GM18873 (cell line): ENCODE data around the gene RHAG.
"Not testable (repeated sequence)": the region's sequence is repeated elsewhere in the genome, so short reads cannot be mapped to it uniquely, and the experiment has no call there.

ENCODE experiments used
- ATAC-seq: cut with Tn5 transposase; IDR thresholded peaks from one replicate; pipeline ENCODE4 v1.9.1; 2021; ENCODE audit warnings: mild to moderate bottlenecking, moderate library complexity, moderate number of reproducible peaks; ENCODE audit not compliant: unreplicated experiment, low FRiP score

Gene RHAG

DNA sequence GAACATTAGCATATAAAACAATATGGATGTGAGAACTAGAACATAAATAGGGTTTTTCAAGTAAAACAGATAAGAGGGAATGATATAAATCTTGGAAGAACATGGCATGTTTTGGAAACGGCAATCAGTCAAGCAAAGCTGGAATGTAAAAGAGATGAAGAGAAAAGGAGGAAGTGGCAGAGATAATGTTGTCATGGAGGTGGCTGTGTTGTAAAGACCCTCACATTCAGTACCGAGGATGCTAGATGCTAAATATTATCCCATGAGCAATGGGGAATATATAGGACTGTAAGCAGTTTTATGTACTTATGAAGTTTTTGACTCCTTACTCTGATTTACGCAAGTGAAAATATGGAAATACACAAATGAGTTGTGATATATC, 702 bp upstream of the RHAG start:
- no peak for ATAC-seq

DNA sequence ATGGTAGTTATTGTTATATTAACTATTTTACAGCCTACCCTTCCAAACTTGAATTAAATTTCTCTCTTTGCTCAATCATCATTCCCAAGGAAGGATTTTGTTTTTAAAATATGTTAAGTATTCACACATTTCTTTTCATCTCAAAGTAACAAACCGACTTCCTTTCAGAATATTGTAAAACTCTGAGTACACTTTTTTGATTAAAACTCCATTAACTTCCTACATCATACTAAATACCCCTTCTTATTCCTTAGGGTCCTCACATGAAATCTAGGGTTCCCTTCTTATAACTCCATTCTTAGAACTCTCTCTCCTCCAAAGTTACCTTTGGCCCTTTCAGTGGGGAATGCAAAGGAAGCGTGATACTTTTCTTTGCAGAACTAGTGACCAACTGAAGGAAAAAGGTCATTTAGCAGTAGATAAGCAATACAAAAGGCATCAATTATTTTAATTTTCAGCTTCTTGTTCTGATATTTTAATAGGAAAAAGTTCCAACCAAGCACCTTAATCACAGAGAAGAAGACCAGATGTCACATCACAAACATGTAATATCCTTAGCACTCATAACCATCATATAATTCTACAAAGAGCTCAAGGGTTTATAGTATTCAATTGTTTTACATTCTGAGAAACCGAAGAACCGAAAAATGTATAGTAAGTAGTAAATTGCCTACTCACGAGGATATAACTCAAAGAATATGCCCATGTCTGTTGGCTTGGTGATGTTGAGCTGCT, 494 bp downstream of the RHAG start:
- no peak for ATAC-seq

DNA sequence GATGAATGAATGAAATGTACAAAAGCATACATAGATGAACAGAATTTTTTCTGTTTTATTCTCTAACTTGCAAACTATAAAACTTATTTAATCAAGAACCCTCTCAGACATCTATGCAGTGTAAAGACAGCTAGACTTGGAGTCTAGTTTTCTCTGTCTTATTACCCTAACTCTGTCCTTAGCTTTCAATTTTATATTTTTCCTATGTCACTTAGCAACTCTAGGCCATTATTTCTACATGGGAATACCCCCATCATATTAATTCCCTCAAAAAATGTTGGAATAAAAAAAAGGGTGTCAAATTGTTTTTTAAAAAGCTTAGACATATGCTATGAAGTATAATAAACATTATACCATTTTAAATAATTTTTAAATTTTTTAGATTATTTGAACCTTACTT, 1.2 kb downstream of the RHAG start:
- ATAC-seq, result no peak

DNA sequence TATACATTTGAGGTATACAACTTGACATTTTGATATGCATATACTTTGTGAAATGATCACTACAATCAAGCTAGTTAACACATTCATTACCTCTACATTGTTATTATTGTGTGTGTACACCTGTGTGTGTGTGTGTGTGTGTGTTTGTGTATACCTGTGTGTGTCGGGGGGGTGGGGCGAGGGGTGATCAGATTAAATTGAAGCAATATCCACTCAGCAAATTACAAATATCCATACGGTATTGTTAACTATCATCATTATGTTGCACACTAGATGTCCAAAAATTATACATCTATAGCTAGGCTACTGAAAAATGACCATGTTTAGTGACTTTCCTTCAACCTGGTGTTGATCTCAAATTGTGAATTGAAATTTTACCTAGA, 1.8 kb downstream of the RHAG start:
- ATAC-seq, result no peak

DNA sequence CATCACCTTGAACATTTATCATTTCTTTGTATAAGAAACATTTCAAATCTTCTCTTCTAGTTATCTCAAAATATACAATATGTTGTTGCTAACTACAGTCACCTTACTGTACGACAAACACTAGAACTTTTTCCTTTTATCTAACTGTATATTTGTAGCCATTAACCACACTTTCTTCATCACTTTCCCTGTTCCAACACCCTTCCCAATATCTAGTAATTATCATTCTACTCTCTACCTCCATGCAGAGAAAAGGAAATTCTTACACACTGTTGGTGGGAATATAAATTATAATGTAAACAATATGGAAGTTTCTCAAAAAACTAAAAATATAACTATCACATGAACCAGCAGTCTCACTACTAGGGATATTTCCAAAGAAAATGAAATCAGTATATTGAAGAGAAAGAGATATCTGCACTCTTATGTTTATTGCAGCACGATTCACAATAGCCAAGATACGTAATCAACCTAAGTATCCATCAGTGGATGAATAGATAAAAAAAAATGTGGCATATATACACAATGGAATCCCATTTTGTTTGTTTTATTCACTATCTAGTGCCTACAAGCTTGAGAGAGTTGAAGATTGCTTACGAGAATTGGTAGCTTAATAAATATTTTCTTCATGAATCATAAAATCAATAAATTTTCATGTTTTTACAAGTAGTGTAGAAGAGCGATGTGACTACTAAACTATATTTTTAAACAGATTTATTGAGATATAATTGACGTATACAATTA, 2.4 kb downstream of the RHAG start:
- ATAC-seq, result no peak

GRCh38 chr6:49633541-49633940, 3.1 kb downstream of the RHAG start:
- ATAC-seq, result no peak

DNA sequence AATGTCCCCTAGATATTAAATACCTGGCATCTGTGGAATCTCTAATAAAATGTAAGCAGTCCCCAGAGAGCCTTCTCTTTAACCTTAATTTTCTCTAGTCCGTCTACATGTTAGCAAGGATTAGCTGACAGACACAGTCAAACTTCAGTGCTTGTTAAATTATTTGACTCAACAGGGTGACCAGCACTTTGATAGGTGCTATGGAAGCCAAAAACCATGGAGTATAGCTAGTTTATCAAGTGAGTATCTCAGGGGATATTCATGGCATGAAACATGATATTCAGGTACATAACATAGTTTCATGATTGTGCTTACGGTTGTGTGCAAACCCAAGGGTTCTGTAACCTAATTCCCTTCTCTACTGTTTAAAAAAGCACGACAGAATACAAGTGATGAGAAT, 3.9 kb downstream of the RHAG start:
- ATAC-seq, result no peak

DNA sequence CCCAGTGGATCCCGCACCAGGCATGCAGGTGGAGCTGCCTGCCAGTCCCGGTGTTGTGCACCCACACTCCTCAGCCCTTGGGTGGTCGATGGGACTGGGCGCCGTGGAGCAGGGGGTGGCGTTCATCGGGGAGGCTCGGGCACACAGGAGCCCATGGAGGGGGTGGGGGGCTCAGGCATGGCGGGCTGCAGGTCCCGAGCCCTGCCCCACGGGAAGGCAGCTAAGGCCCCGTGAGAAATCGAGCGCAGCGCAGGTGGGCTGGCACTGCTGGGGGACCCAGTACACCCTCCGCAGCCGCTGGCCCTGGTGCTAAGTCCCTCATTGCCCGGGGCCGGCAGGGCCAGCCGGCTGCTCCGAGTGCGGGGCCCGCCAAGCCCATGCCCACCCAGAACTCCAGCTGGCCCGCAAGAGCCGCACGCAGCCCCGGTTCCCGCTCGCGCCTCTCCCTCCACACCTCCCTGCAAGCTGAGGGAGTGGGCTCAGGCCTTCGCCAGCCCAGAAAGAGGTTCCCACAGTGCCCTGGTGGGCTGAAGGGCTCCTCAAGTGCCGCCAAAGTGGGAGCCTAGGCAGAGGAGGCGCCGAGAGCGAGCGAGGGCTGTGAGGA, 7.1 kb downstream of the RHAG start:
- not testable (repeated sequence) for ATAC-seq

GRCh38 chr6:49626811-49627210, 9.8 kb downstream of the RHAG start:
- ATAC-seq, result no peak

- ATAC-seq, result no peak
Observed at GRCh38 chr6:49618257-49618656, 18.4 kb downstream of the RHAG start.

DNA sequence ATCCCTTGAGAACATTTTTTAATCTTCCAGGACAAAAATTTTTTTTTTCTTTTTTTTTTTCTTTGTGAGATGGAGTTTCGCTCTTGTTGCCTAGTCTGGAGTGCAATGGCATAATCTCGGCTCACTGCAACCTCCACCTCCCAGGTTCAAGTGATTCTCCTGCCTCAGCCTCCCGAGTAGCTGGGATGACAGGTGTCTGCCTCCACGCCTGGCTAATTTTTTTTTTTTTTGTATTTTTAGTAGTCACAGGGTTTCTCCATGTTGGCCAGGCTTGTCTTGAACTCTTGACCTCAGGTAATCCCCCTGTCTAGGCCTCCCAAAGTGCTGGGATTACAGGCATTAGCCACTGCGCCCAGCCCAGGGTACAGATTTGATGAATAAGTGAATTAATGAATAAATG, 22.5 kb downstream of the RHAG start:
- ATAC-seq, result not testable (repeated sequence)

GRCh38 chr6:49609285-49609684, 27.4 kb downstream of the RHAG start:
- no peak for ATAC-seq

DNA sequence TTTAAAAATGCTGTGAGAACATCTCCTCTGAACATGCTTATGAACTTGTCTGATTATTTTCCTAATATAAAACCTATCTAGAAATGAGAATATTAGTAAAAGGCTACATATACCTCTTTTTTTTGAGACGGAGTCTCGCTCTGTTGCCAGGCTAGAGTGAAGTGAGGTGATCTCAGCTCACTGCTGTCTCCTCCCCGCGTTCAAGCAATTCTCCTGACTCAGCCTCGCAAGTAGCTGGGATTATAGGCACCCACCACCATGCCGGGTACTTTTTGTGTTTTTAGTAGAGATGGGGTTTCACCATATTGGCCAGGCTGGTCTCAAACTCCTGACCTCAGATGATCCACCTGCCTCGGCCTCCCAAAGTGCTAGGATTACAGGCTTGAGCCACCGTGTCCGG, 28.4 kb downstream of the RHAG start:
- ATAC-seq, result not testable (repeated sequence)

DNA sequence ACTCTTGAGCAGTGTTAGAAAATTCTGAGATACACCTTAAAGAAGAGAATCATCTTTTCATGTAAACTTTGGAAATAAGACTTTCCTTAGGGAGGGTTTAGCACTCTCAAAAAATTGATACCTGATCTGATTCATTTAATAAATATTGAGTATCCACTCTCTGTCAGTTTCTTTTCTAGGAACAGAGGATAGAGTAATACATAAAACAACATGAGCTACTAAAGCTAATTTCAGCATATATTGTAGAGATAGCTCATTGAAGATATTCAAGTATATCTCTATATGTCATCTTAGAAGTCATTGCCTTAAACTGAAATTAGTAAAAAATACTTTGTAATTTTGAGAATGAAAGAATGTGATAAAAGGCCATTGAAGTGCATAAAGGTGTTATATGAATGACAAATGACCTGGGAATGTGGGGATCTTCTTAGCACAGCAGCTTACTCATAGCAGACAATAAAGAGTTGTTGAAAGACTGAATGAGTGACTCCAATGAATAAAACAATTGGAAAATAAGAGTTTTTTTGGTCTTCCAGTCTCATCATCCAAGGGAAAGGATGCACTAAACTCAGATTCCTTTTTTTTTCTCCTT, 29.2 kb downstream of the RHAG start:
- no peak for ATAC-seq

GRCh38 chr6:49606721-49607390, 29.8 kb downstream of the RHAG start:
- peak; percentile 75 for ATAC-seq

DNA sequence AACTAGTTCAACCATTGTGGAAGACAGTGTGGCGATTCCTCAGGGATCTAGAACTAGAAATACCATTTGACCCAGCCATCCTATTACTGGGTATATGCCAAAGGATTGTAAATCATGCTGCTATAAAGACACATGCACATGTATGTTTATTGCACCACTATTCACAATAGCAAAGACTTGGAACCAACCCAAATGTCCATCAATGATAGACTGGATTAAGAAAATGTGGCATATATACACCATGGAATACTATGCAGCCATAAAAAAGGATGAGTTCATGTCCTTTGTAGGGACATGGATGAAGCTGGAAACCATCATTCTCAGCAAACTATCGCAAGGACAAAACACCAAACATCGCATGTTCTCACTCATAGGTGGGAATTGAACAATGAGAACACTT, 32.6 kb downstream of the RHAG start:
- not testable (repeated sequence) for ATAC-seq

DNA sequence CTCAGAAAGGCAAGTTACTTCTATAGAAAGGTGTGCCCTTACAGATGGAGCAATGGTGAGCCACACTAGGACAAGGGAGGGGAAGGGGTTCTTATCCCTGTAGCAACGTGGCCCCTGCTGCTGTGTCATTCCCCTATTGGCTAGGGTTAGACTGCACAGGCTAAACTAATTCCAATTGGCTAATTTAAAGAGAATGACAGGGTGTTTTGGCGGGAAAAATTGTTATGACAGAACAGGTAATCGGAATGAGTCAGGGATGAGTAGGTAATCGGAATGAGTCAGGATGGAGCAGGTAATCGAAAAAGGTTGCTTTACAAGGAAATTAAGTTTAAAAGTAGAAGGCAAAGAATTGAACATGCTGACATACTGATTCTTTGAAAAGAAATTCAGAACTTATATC, 49.4 kb downstream of the RHAG start:
- not testable (repeated sequence) for ATAC-seq

GRCh38 chr6:49582529-49582928, 54.1 kb downstream of the RHAG start:
- ATAC-seq, result no peak

- ATAC-seq, result no peak
Observed at GRCh38 chr6:49579649-49580048, 57.0 kb downstream of the RHAG start.

DNA sequence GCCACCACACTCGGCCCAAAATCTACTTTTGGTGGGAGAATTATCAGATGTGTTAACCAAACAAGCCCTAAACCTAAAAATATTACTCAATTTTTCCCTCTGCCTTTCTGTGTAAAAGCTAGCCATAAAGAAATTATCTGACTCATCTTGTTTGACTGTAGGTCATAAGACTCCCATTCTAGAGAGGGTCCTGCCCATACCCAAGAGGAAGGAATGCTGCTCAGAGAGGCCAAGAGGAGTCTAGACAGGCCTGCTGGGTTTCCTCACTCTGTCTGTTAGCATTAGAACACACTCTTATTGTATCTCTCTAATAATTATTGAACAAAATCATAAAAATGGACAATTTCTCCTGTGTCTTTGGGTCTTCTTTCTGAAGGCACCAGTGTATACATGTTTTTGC, 60.0 kb downstream of the RHAG start:
- no peak for ATAC-seq
